HFFc6 (cell line): ENCODE results near the gene IMPDH1. TPM values are rescaled to one million over a fixed set of nuclear protein-coding genes. Genes with fewer than 3 reads are reported as not detected.

Experiments
- DNase-seq: peaks from one replicate; pipeline ENCODE4 v3.0.0-alpha.2; 2018
- H3K27ac Mint-ChIP-seq: 2 replicates; pipeline ENCODE4 v1.8.0; 2020; ENCODE audit warnings: mild to moderate bottlenecking, mixed read lengths
- H3K27me3 Mint-ChIP-seq: 2 replicates; pipeline ENCODE4 v1.8.0; 2021; ENCODE audit warnings: mild to moderate bottlenecking, moderate library complexity, mixed read lengths; ENCODE audit not compliant: insufficient read depth
- H3K36me3 Mint-ChIP-seq: 2 replicates; pipeline ENCODE4 v1.8.0; 2021; ENCODE audit warnings: low read depth, mixed read lengths
- H3K4me1 Mint-ChIP-seq: 2 replicates; pipeline ENCODE4 v1.8.0; 2020; ENCODE audit warnings: low read depth, mixed read lengths
- H3K4me3 Mint-ChIP-seq: 2 replicates; pipeline ENCODE4 v1.8.0; 2020; ENCODE audit warnings: mild to moderate bottlenecking, moderate library complexity, mixed read lengths
- H3K9me3 Mint-ChIP-seq: 2 replicates; pipeline ENCODE4 v1.8.0; 2020; ENCODE audit warnings: mild to moderate bottlenecking, mixed read lengths
- total RNA-seq, 6 experiments: library from RNA; stranded (reverse); fragmentation: NEBNext Ultra II Directional; extraction: Animal tissue kit (Norgen Biotek cat#: 25700); gene quantifications; 2 replicates in 1 of 6; 3 replicates in 5 of 6; pipeline ENCODE4 v1.2.3, GENCODE V29; 2021
- TF ChIP-seq, protein P1 (sequence below): fragments of 200-600 bp; sonication (generic); IDR thresholded peaks from 2 replicates; pipeline ENCODE4 v1.5.0; 2021; ENCODE audit warnings: antibody characterized with exemption, mild to moderate bottlenecking

The IMPDH1 gene
- total RNA-seq, 6 experiments from 2014 or later: 81.8 to 107 (median 93.3) TPM

DNA sequence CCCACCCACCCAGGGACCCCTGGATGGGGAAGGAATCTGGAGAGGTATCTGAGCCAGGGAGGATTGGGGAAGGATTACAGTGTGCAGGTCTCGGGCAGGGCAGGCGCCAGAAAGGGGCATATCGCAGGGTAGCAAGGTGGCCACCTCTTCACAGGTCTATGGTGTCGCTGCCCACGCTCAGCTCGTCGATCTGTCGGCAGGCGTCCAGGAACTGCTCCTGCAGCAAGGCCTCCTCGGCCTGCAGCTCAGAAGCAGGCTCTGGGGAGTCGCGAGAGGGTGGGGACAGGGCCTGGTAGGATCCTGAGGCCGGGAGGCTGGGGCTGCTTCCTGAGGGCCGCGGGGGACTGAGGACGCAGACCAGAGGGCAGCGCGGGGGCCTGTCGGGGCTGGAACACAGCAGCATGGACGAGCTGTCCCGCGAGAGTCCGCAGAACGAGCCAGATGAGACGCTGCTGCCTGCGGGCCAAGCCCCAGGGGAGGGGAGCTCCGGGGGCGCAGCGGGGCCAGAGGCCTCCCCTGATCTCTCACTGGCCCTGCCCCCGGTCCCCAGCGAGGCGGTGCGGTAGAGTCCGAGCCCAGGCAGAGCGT, 59.0 kb downstream of the IMPDH1 start:
- TF ChIP-seq, protein P1, sequence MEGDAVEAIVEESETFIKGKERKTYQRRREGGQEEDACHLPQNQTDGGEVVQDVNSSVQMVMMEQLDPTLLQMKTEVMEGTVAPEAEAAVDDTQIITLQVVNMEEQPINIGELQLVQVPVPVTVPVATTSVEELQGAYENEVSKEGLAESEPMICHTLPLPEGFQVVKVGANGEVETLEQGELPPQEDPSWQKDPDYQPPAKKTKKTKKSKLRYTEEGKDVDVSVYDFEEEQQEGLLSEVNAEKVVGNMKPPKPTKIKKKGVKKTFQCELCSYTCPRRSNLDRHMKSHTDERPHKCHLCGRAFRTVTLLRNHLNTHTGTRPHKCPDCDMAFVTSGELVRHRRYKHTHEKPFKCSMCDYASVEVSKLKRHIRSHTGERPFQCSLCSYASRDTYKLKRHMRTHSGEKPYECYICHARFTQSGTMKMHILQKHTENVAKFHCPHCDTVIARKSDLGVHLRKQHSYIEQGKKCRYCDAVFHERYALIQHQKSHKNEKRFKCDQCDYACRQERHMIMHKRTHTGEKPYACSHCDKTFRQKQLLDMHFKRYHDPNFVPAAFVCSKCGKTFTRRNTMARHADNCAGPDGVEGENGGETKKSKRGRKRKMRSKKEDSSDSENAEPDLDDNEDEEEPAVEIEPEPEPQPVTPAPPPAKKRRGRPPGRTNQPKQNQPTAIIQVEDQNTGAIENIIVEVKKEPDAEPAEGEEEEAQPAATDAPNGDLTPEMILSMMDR: no peak

DNA sequence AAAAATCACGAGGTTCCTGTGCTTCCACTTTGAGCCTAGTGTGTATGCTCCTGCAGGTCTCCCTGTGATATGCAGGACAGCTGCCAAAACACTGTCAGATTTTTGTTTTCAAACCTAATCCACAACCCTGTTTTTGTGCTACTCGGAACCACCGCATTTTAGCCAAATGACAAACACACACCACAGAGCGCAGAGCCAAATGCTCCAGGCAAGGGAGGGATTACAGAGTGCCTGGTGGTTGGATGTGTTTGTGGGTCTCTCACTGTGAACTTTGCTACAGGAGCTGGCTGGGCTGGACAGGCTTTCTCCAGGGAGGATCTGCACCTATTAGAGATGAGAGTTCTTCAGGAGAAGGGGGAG, 60.3 kb downstream of the IMPDH1 start:
- peaks cover 34% of the 10 kb centered on the region for H3K27me3 Mint-ChIP-seq
- H3K9me3 Mint-ChIP-seq: no peaks in the 10 kb centered on the region

More for the DNA sequence above, 59.0 kb downstream of the IMPDH1 start:
- Mint-ChIP-seq H3K27ac (no peak overlapping the region), H3K4me1 (no peaks in the 10 kb centered on the region), H3K4me3 (no peak overlapping the region), H3K36me3 (no peaks in the 10 kb centered on the region), H3K9me3 (no peaks in the 10 kb centered on the region), H3K27me3 (peaks cover 46% of the 10 kb centered on the region)
- DNase-seq: no peak

DNA sequence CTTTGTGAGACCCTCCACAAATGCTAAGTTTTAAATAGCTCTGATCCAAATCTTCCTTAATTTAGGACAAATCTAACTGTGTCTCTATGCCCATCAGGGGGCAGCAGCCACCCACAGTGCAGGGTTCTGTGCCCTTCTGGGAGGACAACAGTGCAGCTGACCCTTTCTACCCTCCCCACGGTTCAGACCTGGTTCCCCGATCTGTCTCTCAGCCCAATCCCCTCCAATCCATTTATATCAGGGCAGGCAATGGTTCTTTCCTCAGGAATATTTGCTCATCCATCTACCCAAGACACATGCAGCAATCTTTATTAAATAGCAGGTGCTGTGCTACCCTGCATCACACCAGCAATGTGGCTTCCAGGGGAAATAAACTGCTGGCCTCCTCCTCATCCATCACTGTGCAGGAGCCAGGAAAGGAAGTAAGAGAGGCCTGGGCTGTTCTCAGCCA, 62.1 kb downstream of the IMPDH1 start:
- peak; percentile 18 for DNase-seq
- TF ChIP-seq, protein P1: peak; percentile 81
- H3K4me3 Mint-ChIP-seq: no peak overlapping the region
- H3K27ac Mint-ChIP-seq: no peak overlapping the region
- H3K9me3 Mint-ChIP-seq: no peaks in the 10 kb centered on the region
- peaks cover 20% of the 10 kb centered on the region for H3K27me3 Mint-ChIP-seq
- peaks cover 3% of the 10 kb centered on the region; the same call in 1 of the 2 replicates for H3K36me3 Mint-ChIP-seq
- peaks cover 5% of the 10 kb centered on the region for H3K4me1 Mint-ChIP-seq

More for the DNA sequence above, 60.3 kb downstream of the IMPDH1 start:
- DNase-seq: no peak
- TF ChIP-seq, protein P1: no peak
- no peaks in the 10 kb centered on the region for H3K4me1 Mint-ChIP-seq
- no peak overlapping the region for H3K27ac Mint-ChIP-seq
- H3K36me3 Mint-ChIP-seq: no peaks in the 10 kb centered on the region
- no peak overlapping the region for H3K4me3 Mint-ChIP-seq

DNA sequence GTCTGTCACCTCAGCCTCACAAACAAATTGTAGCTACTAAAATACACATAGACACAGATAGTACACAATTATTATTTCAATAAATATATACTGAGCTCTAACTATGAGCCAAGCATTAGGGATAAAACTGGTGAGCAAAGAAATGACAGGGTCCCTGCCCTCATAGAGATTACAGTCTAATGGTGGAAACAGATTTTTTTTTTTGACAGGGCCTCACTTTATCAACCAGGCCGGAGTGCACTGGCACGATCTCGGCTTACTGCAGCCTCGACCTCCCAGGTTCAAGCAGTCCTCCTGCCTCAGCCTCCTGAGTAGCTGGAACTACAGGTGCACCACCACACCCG, 65.4 kb downstream of the IMPDH1 start:
- H3K27ac Mint-ChIP-seq: no peak overlapping the region
- H3K4me1 Mint-ChIP-seq: peaks cover 26% of the 10 kb centered on the region
- no peaks in the 10 kb centered on the region for H3K9me3 Mint-ChIP-seq
- TF ChIP-seq, protein P1: no peak
- DNase-seq: no peak
- H3K4me3 Mint-ChIP-seq: peak overlapping the region; percentile 97; the same call in 1 of the 2 replicates
- peaks cover 16% of the 10 kb centered on the region for H3K27me3 Mint-ChIP-seq
- H3K36me3 Mint-ChIP-seq: peaks cover 6% of the 10 kb centered on the region; the same call in 1 of the 2 replicates

DNA sequence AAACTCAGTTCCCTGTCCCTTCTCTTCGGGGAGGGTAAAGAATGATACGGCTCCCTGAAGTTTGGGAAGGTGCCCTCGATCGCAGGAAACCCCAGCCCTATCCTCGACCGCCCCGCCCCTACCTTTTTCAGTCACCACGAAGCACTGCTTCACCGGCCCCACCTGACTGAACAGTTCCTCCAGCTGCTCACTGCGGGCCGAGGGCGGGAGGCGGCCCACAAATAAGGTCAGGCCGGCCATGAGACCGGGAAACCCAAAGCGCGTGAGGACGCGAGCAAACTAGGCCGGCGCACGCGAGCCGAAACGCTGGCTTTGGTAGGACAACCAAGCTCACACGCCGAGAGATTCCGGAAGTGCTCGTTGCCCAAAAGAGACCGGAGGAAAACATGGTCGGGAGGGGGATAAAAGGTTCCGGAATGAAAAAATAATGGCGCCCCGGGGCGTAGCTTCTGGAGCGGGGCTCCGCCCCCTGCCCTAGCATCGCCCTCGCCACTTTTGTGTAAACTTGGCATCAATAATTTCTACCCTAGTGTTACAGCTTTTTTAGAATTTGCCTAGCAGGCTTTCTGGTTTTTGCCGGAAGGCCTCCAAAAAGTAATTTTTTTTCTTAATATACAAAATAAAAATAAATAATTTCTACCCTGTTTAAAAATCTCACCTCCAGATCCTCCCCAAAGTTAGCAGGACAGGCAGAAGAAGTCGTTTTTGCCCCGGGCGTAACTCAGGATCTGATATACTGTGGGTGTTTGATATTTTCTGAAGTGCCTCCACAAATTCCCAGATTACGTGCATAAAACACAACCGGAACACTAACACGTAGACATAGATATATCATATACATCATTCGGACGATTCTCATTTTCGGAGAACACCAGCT, 66.0 kb downstream of the IMPDH1 start, which contains the start of gene RBM28:
TSS of gene RBM28 (minus strand) at position 355 of the 877 bp plus-strand sequence. CDS start at position 240, 115 bp downstream.
- peak within 1 kb of the TSS; percentile 97 for H3K27ac Mint-ChIP-seq
- TF ChIP-seq, protein P1: no peak
- H3K4me1 Mint-ChIP-seq: peaks cover 26% of the 10 kb centered on the region
- peak; percentile 88 for DNase-seq
- H3K4me3 Mint-ChIP-seq: peak within 1 kb of the TSS; percentile 97
- H3K27me3 Mint-ChIP-seq: peaks cover 11% of the 10 kb centered on the region
- H3K36me3 Mint-ChIP-seq: peaks cover 6% of the 10 kb centered on the region; the same call in 1 of the 2 replicates
- no peaks in the 10 kb centered on the region for H3K9me3 Mint-ChIP-seq

Other genes with a start within 250 kb of the IMPDH1 start
- not detected for gene LEP, start 168.7 kb downstream of the IMPDH1 start, total RNA-seq
- gene RBM28, start 66.1 kb downstream of the IMPDH1 start, total RNA-seq: 10 to 100 TPM; 36.1 to 44.4 (median 37.8) TPM
- gene PRRT4, start 48.3 kb downstream of the IMPDH1 start, total RNA-seq: not detected
- gene HILPDA, start 45.9 kb upstream of the IMPDH1 start, total RNA-seq: 1 to 10 TPM; 6.3 to 9.0 (median 7.2) TPM
- gene METTL2B, start 66.8 kb upstream of the IMPDH1 start, total RNA-seq: 10 to 100 TPM; 25.5 to 33.6 (median 31.7) TPM